Naive B cell (primary cell): ENCODE results near the gene GHRH. TPM values are rescaled to one million over a fixed set of nuclear protein-coding genes. Genes with fewer than 3 reads are reported as not detected.
A peak's percentile ranks its signal among the peaks of the same experiment; 100 is the strongest.

Source experiments
- ATAC-seq, 2 donors: fragments of 150-1000 bp; cut with Tn5 transposase; 2 replicates each; pipeline ENCODE4 v1.10.0; 2021; ENCODE audit warnings: low read depth in 2 of 2, mild to moderate bottlenecking in 2 of 2, moderate library complexity in 2 of 2
- DNase-seq: peaks from one replicate; pipeline ENCODE4 v3.0.0; 2022
- H3K27ac Mint-ChIP-seq, 6 donors: one replicate each; pipeline ENCODE4 v1.8.0; 2020 to 2022; ENCODE audit warnings: mild to moderate bottlenecking in 6 of 6, mixed read lengths in 6 of 6, moderate library complexity in 5 of 6, inconsistent platforms in 2 of 6
- H3K27me3 Mint-ChIP-seq, 3 donors: one replicate each; pipeline ENCODE4 v1.8.0; 2021 to 2022; ENCODE audit warnings: mixed read lengths in 3 of 3, mild to moderate bottlenecking in 1 of 3
- H3K36me3 Mint-ChIP-seq, 2 donors: one replicate each; pipeline ENCODE4 v1.8.0; 2020 to 2022; ENCODE audit warnings: mixed read lengths in 2 of 2, inconsistent platforms in 1 of 2, mild to moderate bottlenecking in 1 of 2
- H3K4me1 Mint-ChIP-seq, 3 donors: one replicate each; pipeline ENCODE4 v1.8.0; 2020 to 2022; ENCODE audit warnings: mixed read lengths in 3 of 3, inconsistent platforms in 1 of 3, mild to moderate bottlenecking in 1 of 3, moderate library complexity in 1 of 3
- H3K4me3 Mint-ChIP-seq, 8 donors: one replicate each; pipeline ENCODE4 v1.8.0; 2020 to 2022; ENCODE audit warnings: mild to moderate bottlenecking in 8 of 8, mixed read lengths in 8 of 8, moderate library complexity in 8 of 8, inconsistent platforms in 2 of 8
- H3K9me3 Mint-ChIP-seq, 7 donors: one replicate each; pipeline ENCODE4 v1.8.0; 2020 to 2022; ENCODE audit warnings: mixed read lengths in 7 of 7, mild to moderate bottlenecking in 5 of 7, inconsistent platforms in 2 of 7, moderate library complexity in 1 of 7
- polyA plus RNA-seq, 6 donors: library from polyadenylated mRNA; unstranded; fragments of 300-500 nt; fragmentation: Illumina TruSeq; gene quantifications; one replicate each; pipeline ENCODE4 v1.2.3, GENCODE V29; 2021; ENCODE audit warnings: low read depth in 6 of 6

Gene GHRH
- polyA plus RNA-seq, 6 donors from 2014 or later: not detected

- ATAC-seq (no peak), DNase-seq (no peak)
- Mint-ChIP-seq H3K36me3 (no peaks in the 10 kb centered on the region), H3K4me3 (no peak overlapping the region), H3K27ac (peak overlapping the region in 1 of 6 donors; percentile 57), H3K4me1 (peaks cover 19 to 41% (median 22%) of the 10 kb centered on the region in 3 donors), H3K27me3 (peaks cover 0 to 7% (median 0%) of the 10 kb centered on the region in 3 donors), H3K9me3 (no peaks in the 10 kb centered on the region)
Observed at GRCh38 chr20:37267667-37268313, 6.2 kb upstream of the GHRH start.

GRCh38 chr20:37266940-37267666, 5.5 kb upstream of the GHRH start:
- Mint-ChIP-seq H3K27ac (peak overlapping the region in 2 of 6 donors; percentile 9 to 57), H3K4me3 (no peak overlapping the region), H3K9me3 (no peaks in the 10 kb centered on the region), H3K4me1 (peaks cover 18 to 37% (median 20%) of the 10 kb centered on the region in 3 donors), H3K27me3 (peaks cover 4 to 10% (median 5%) of the 10 kb centered on the region in 3 donors), H3K36me3 (no peaks in the 10 kb centered on the region)
- DNase-seq (no peak), ATAC-seq (no peak)

DNA sequence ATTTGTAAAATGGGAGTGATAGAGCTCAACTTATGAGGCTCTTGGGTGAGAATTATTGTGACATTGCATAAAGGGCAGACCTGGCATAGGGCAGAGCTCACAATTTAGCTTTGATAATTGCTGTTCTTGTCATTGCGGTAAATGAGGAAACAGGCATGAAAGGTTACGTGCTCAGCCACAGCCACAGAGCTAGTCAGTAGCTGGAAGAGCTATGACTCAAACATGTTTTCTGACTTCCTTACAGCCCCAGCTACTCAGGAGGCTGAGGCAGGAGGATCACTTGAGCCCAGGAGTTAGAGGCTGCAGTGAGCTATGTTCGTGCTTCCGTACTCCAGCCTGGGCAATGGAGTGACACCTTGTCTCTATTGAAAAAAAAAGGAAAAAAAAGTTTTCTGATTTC, 3.5 kb upstream of the GHRH start:
- DNase-seq: peak; percentile 39
- no peaks in the 10 kb centered on the region for H3K9me3 Mint-ChIP-seq
- ATAC-seq: peak; percentile 85 to 88

GRCh38 chr20:37263686-37264085, 2.1 kb upstream of the GHRH start:
- DNase-seq: no peak
- Mint-ChIP-seq H3K4me1 (peaks cover 0 to 12% (median 0%) of the 10 kb centered on the region in 3 donors), H3K9me3 (no peaks in the 10 kb centered on the region), H3K27ac (no peak overlapping the region), H3K4me3 (no peak overlapping the region), H3K27me3 (peaks cover 4 to 29% (median 25%) of the 10 kb centered on the region in 3 donors), H3K36me3 (no peaks in the 10 kb centered on the region)
- ATAC-seq: no peak

More for the DNA sequence above, 3.5 kb upstream of the GHRH start:
- peaks cover 4 to 23% (median 19%) of the 10 kb centered on the region in 3 donors for H3K27me3 Mint-ChIP-seq
- no peak overlapping the region for H3K4me3 Mint-ChIP-seq
- H3K36me3 Mint-ChIP-seq: no peaks in the 10 kb centered on the region
- no peak overlapping the region for H3K27ac Mint-ChIP-seq
- H3K4me1 Mint-ChIP-seq: peaks cover 6 to 20% (median 6%) of the 10 kb centered on the region in 3 donors

- no peak overlapping the region for H3K4me3 Mint-ChIP-seq
- ATAC-seq (no peak), DNase-seq (no peak)
- H3K27me3 Mint-ChIP-seq: peaks cover 4 to 29% (median 25%) of the 10 kb centered on the region in 3 donors
- H3K9me3 Mint-ChIP-seq: no peaks in the 10 kb centered on the region
- H3K36me3 Mint-ChIP-seq: no peaks in the 10 kb centered on the region
- peaks cover 0 to 12% (median 0%) of the 10 kb centered on the region in 3 donors for H3K4me1 Mint-ChIP-seq
- no peak overlapping the region for H3K27ac Mint-ChIP-seq
Observed at GRCh38 chr20:37262505-37262904, 891 bp upstream of the GHRH start.

- H3K4me1 Mint-ChIP-seq: peaks cover 0 to 12% (median 0%) of the 10 kb centered on the region in 3 donors
- peaks cover 4 to 29% (median 18%) of the 10 kb centered on the region in 3 donors for H3K27me3 Mint-ChIP-seq
- no peaks in the 10 kb centered on the region for H3K36me3 Mint-ChIP-seq
- ATAC-seq (no peak), DNase-seq (no peak)
- H3K27ac Mint-ChIP-seq: peak overlapping the region in 1 of 6 donors; percentile 55
- no peak overlapping the region for H3K4me3 Mint-ChIP-seq
- no peaks in the 10 kb centered on the region for H3K9me3 Mint-ChIP-seq
Observed at GRCh38 chr20:37260923-37261322, 691 bp downstream of the GHRH start.

DNA sequence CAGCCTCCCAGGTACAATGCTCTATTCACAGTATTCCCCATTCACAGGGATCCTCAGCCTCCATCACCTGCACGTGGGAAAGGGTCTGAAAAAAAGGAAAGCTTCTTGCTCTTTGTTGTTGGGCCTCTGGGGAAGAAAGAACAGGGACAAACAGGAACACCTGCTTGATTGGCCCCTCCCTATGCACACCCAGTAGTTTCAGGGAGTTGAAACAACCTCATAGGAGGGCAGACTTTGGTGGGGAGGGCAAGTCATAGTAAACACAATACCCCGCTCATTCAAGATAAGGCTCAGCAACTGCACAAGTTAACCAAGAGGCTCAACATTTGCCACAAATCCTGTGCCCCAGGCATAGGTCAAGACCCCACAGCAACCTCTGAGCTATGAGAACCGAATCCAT, 1.7 kb downstream of the GHRH start:
- H3K4me3 Mint-ChIP-seq: no peak overlapping the region
- peak overlapping the region in 2 of 6 donors; percentile 57 to 65 for H3K27ac Mint-ChIP-seq
- H3K36me3 Mint-ChIP-seq: no peaks in the 10 kb centered on the region
- H3K4me1 Mint-ChIP-seq: peaks cover 0 to 3% (median 0%) of the 10 kb centered on the region in 3 donors
- H3K9me3 Mint-ChIP-seq: no peaks in the 10 kb centered on the region
- ATAC-seq (no peak), DNase-seq (no peak)
- peaks cover 4 to 29% (median 18%) of the 10 kb centered on the region in 3 donors for H3K27me3 Mint-ChIP-seq

GRCh38 chr20:37259031-37259430, 2.6 kb downstream of the GHRH start:
- Mint-ChIP-seq H3K4me3 (no peak overlapping the region), H3K4me1 (no peaks in the 10 kb centered on the region), H3K27ac (no peak overlapping the region), H3K27me3 (peaks cover 4 to 33% (median 18%) of the 10 kb centered on the region in 3 donors), H3K36me3 (no peaks in the 10 kb centered on the region), H3K9me3 (peaks cover 0 to 6% (median 0%) of the 10 kb centered on the region in 7 donors)
- ATAC-seq: no peak
- DNase-seq: no peak

- Mint-ChIP-seq H3K27me3 (peaks cover 4 to 34% (median 18%) of the 10 kb centered on the region in 3 donors), H3K36me3 (no peaks in the 10 kb centered on the region), H3K4me1 (no peaks in the 10 kb centered on the region), H3K4me3 (no peak overlapping the region), H3K27ac (peak overlapping the region in 1 of 6 donors; percentile 76), H3K9me3 (peaks cover 0 to 6% (median 0%) of the 10 kb centered on the region in 7 donors)
- no peak for ATAC-seq
- no peak for DNase-seq
Observed at GRCh38 chr20:37257988-37258387, 3.6 kb downstream of the GHRH start.

DNA sequence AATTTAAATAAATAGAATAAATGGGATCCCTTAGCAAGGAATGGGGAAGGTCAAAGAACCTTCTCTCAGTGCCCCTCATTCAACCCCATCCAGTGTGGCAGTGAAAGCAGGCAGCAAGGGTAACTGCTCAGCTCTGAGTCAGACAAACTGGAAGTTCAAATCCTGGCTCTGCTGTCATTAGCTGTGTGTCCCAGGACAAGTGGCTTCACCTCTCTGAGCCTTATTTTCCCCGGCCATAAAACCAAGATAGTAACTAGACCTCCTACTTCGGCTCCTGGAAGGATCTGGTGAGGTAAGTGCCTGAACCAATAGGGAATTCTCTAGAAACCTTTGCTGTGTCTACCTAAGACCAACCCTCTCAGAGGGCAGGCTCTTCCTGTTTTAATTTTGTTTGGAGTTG, 4.1 kb downstream of the GHRH start:
- peaks cover 0 to 6% (median 0%) of the 10 kb centered on the region in 7 donors for H3K9me3 Mint-ChIP-seq
- no peak overlapping the region for H3K27ac Mint-ChIP-seq
- H3K27me3 Mint-ChIP-seq: peaks cover 3 to 32% (median 18%) of the 10 kb centered on the region in 3 donors
- ATAC-seq (no peak), DNase-seq (no peak)
- H3K4me1 Mint-ChIP-seq: no peaks in the 10 kb centered on the region
- H3K4me3 Mint-ChIP-seq: no peak overlapping the region
- H3K36me3 Mint-ChIP-seq: no peaks in the 10 kb centered on the region

- Mint-ChIP-seq H3K9me3 (peaks cover 0 to 6% (median 0%) of the 10 kb centered on the region in 7 donors), H3K27ac (peak overlapping the region in 1 of 6 donors; percentile 82), H3K4me3 (no peak overlapping the region), H3K27me3 (peaks cover 0 to 21% (median 7%) of the 10 kb centered on the region in 3 donors), H3K4me1 (no peaks in the 10 kb centered on the region), H3K36me3 (no peaks in the 10 kb centered on the region)
- DNase-seq (no peak), ATAC-seq (no peak)
Observed at GRCh38 chr20:37256286-37256685, 5.3 kb downstream of the GHRH start.

DNA sequence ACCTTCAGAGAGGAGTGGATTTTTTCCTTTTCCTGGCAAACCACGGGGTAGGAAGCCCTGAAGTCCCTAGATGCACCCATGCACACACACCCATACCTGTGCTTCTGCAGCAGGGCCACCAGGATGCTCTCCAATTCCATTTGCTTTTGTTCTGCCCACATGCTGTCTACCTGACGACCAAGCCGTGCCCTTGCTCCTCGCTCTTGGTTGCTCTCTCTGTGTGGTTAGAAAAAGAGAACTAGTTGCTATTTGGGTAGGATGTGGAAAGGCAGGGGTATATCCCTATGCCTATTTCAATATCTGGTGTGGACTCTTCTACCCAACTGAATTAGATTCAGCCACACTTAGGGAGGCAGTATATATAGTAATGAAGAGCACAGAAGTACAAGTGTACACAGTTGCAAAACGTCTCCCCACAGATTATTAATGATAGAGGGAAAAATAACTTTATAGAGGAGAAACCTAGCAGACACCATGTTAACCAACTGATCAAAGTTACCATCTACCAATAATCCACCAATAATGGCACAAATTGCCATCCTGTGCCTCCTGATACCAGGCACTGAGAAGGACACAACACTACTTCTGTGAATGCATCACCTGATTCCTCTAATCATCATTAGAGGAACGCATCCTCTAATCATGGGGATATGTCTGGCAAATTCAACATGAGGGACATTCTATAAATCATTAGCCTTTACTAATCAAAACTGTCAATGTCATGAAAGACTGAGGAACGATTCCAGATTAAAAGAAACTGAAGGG, 7.3 kb downstream of the GHRH start:
- Mint-ChIP-seq H3K4me3 (no peak overlapping the region), H3K36me3 (no peaks in the 10 kb centered on the region), H3K4me1 (no peaks in the 10 kb centered on the region), H3K27ac (no peak overlapping the region), H3K9me3 (peaks cover 0 to 6% (median 0%) of the 10 kb centered on the region in 7 donors), H3K27me3 (peaks cover 0 to 5% (median 0%) of the 10 kb centered on the region in 3 donors)
- DNase-seq (no peak), ATAC-seq (peak in 1 of 2 donors; percentile 35)

DNA sequence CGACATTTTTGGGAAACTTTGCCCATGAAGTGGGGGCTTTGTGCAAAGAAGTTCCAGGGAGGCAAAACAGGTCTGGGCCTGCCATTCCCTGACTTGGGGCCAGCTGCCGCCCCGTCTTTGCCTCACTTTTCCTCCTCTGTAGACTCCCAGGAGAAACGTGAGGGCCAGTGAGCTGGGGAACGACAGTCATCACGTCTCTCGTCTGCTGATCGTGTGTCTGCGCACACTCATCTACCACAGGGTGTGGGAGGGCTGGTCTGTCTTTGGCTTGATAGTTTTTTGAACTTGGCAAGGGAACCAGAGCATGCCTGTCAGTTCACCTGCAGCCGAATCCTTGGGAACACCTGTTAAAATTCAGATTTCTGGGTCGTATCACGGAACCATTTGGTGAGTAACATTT, 8.5 kb downstream of the GHRH start:
- Mint-ChIP-seq H3K36me3 (no peaks in the 10 kb centered on the region), H3K4me1 (no peaks in the 10 kb centered on the region), H3K27ac (no peak overlapping the region), H3K9me3 (peaks cover 0 to 6% (median 0%) of the 10 kb centered on the region in 7 donors), H3K4me3 (no peak overlapping the region), H3K27me3 (peaks cover 0 to 5% (median 0%) of the 10 kb centered on the region in 3 donors)
- no peak for DNase-seq
- ATAC-seq: no peak
